GM21367 (cell line): ENCODE results near the gene EFCAB8.

Experiments used
- ATAC-seq: cut with Tn5 transposase; IDR thresholded peaks from one replicate; pipeline ENCODE4 v1.9.1; 2021; ENCODE audit not compliant: unreplicated experiment

EFCAB8 gene

DNA sequence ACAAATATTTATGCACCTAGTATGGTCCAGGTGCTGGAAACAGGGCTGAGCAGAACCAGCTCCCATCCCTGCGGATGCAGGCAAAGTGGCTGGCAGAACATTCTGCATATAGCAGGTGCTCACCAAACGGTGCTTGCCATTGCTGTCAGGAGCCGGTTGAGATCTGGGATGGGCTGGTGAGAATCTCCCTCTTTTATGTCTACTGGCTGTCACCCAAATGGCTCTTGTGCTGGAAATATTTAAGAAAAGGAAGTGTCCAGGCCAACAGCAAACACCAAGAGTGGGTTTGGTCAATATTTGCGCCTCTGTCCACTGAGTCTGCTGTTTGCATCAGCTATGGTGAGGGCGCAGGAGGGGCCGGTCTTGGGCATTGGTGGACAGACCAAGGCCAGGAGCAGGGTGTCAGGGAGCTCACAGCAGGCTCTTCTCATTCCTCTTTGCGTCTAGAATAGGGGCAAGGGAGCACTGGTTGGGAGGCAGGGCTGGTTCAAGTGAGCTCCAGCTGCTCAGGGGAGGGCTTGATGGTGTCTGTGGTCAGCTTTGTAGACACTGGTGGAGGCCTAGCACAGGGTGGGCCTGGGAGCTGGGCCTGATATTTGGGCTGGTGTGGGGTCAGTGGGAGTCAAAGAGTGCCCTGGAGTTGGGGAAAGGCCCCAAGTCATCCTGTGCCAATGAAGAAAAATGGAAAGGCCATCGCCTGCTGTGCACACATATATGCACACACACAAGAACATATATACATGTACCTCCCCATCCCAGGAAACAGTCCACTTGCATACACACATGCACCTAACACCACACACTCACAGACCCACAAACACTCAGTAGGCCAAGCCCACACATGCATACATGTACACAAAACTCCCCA, 147.4 kb downstream of the EFCAB8 start:
- no peak for ATAC-seq

DNA sequence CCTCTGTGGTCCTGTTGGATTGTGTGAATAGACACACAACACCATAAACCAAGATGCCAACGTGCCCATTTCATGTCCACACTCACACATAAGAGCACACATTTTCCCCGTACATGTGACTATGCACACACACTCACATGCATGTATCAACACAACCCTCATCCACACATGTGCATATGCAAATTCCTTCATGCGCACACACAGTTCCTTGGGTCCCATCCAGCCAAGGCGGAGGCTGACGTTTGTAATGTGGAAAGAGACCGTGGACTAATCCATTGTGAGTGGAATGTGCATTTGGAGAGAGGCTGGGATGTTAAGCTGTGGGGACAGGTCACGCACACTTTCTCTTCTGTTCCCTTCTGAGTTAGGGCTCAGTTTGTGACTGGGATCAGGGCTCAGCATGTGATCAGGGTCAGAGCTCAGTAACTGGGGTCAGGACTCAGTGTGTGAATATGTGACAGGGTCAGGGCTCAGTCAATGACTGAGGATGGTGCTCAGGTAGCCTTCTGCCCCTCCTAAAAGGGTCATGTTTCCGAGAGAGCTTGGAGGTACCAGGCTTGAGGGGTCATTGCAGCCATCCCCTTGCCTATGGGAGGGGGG, 148.2 kb downstream of the EFCAB8 start:
- ATAC-seq: no peak

DNA sequence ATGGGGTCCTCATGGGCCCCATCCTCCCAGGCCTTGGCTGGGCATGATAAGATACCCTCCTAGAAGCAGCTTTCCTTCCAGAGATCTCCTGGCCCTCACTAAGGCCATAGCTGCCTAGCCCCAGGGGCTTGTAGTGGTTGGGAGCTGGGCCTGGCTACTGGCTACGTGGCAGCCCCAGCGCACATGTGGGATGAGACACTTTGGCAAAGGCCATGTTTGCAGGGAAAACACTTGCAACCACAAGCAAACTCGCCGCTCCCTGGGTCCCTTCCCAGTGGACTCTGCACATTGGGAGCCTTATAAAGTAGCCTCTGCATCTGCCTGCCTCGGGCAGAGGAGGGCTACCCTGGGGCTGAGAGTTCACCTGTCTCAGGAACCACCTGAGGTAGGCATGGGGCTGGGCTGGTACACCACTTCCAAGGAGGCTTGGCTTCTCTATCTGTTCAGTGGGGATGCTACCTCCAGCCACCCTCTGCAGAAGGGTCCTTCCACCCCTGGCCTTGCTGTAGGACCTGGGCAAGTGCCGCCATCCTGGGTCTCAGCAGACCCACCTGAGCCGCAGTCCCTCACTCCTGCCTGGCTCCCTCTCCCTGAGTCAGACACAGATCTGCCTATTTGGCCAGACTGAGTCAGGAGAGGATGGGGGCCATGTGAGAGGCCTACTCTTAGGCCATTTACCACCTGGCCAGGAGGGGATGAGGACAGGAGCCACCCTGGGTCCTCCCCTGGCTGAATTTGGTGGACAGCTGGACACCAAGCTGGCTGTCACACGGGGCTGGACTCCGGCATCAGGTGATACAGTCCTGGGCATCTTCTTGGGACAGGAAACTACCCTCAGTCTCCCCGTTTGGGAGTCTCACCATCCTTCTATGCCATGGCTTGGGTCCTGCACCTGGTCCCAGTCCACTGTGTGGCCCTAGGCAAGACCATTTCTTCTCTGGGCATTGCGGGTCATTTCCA, 148.9 kb downstream of the EFCAB8 start, which contains the start of gene BPIFB2:
Gene BPIFB2, plus strand, starts transcription at position 329 of the 960 bp plus-strand sequence. CDS start 871 bp downstream, outside the sequence.
- no peak for ATAC-seq

DNA sequence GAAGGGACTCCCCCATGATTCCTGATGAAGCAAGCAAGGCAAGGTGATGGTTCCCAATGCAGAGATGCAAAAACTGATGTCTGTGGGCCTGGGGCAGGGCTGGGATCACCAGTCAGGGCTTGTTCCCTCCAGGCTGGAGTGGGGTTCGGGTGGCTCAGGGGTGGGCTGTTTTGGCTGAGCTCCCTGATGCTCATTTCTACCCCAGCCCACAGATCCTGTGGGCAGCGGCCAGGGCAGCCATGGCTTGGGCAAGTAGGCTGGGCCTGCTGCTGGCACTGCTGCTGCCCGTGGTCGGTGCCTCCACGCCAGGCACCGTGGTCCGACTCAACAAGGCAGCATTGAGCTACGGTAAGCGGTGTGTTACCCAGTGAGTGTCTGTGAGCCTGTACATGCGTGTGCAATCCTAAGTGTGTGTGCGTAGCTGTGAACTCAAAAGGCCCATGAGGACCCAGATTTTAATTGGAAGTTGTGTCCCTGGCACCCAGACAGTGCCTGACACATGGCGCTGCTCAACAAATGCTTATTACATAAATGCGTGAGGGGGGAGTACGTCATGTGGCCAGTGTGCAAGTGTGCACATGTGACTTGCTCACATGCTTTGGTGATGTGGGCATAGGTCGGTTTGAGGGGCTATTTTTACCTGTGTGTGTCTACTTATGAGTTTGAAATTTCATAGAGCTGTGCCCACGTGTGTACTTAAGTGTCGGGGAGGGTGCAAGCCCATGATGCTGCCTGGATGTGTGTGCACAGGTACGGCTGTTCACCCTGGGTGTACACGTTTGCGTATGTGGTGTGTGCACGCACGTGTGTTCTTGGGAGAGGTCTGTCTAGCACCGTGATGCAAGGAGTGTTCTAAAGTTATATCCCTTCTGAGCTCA, 149.9 kb downstream of the EFCAB8 start:
- ATAC-seq: no peak

DNA sequence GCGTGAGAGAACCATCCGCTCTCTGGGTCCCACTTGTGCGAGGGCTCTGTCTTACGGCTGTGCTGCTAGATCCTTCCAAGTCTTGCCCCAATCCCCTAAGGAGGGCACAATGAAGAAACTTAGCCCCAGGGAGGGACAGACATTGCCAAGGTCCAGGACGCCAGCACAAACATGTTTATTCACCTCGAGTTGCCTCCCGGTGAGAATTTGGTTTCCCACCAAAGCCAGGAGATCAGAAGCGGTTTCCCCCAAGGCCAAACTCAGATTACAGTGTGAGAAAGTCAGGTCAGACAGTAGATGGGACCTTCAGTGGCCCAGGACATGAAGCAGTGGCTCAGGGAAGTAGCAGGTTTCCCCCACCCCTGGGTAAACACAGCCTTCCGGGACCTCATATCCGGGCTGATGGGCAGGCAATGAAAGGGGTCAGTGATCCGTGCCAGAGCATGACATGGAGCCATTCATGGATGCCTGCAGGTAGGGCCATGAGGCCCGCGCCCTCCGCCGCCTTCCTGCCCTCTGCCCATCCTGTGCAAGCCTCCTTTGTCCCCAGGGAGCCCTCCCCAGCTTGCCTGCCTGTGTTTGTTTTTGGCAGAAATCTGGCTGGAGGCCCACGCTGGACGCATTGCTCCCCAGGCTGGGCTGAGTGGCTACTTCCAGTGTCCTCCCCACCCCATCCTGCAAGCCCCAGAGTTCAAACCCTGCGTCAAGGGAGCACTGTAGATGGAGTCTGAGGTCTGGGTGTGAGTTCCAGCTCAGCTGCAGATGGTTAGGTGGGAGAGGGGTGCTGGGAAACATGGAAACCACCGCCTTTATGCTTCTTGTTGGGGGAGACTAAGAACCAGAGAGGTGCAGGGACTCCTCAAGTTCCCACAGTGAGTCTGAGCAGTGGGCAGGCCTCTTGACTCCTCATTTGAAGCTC, 150.8 kb downstream of the EFCAB8 start:
- ATAC-seq: no peak

DNA sequence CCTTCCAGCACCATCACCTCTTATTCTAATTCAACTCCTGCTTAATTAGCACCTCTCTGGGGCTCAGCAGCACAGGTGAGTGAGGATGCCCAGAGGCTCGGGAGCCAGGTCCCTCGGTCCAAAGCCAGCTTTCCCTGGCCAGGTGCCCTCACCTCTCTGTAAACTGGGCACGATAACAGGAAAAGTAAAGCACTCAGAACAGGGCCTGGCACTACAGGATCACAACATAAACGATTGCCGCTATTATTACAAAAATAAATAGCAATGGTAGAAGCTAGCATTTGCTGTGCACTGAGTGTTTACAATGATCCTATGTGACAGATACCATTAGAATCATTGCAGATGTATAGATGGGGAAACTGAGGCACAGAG, 151.4 kb downstream of the EFCAB8 start:
- ATAC-seq: no peak

DNA sequence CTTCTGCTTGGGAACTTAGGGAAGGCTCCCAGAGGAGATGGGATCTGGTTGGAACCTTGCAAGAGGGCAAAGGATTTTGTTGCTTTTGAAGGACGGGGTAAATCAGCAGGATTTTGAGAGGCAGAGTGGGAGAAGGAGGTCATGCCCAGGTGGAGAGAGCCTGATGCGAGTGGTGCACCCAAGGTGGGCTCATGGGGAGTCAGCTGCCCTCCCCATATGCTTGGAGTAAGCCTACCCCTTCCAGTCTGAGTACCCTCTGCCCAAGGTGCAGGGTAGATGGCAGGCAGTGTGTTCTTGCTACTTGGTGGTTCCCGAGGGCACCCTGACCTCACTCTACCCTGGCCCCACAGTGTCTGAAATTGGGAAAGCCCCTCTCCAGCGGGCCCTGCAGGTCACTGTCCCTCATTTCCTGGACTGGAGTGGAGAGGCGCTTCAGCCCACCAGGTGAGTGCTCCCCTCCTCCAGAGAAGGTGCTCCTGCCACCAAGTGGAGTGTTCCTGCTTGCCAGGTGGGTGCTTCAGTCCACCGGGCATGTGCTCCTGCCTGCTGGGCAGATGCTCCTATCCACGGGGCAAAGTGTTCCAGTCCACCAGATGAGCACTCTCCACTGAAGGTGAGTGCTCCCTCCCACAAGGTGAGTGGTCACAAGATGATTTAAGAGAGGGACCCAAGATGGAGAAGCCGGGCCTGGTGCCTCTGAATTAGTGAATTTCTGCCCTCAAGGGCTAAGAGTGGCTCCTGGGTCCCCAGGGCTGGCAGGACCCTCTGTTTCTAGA, 152.1 kb downstream of the EFCAB8 start:
- ATAC-seq: no peak
